Psoas muscle (tissue), 8 donors: ENCODE data around the gene NT5DC3. TPM values are rescaled to one million over a fixed set of nuclear protein-coding genes. Genes with fewer than 3 reads are reported as not detected.

ENCODE experiments used
- ATAC-seq, 4 donors: fragments of 200-7000 bp; cut with Tn5 transposase; one replicate each; pipeline ENCODE4 v1.9.1; 2020; ENCODE audit warnings: moderate library complexity in 3 of 4, mild to moderate bottlenecking in 2 of 4
- DNase-seq, 2 donors: peaks; one replicate each; pipeline ENCODE4 v3.0.0-alpha.2; 2020
- H3K27ac ChIP-seq: fragments of 200-600 bp; one replicate; pipeline ENCODE4 v1.8.0; 2022
- H3K27me3 ChIP-seq, 3 donors: fragments of 200-600 bp in 1 of 3; one replicate each; pipeline versions ENCODE4 v1.6.1 to v1.8.0; 2013 to 2022; ENCODE audit warnings: low read length in 2 of 3, mild to moderate bottlenecking in 2 of 3, moderate library complexity in 1 of 3; ENCODE audit not compliant: insufficient read depth in 3 of 3
- H3K36me3 ChIP-seq, 2 donors: fragments of 200-600 bp in 1 of 2; one replicate each; pipeline versions ENCODE4 v1.6.1 to v1.8.0; 2013 to 2022; ENCODE audit warnings: low read depth in 1 of 2, mild to moderate bottlenecking in 1 of 2, moderate library complexity in 1 of 2; ENCODE audit not compliant: insufficient read depth in 1 of 2
- H3K4me1 ChIP-seq: fragments of 200-600 bp; one replicate; pipeline ENCODE4 v1.8.0; 2022
- H3K4me3 ChIP-seq: fragments of 200-600 bp; one replicate; pipeline ENCODE4 v1.8.0; 2022; ENCODE audit warnings: mild to moderate bottlenecking
- H3K9me3 ChIP-seq: fragments of 200-600 bp; one replicate; pipeline ENCODE4 v1.8.0; 2022
- WGBS, 3 donors: extraction: QIAGEN DNeasy Blood & Tissue Kit; methylation state at CpG; one replicate each; pipeline versions ENCODE4 v1.1.6 to v1.1.7; 2013; 5-methylcytosine and 5-hydroxymethylcytosine counted together
- intact Hi-C, 2 donors: fragments of 100-400 bp; cut with DNase I; formaldehyde crosslinking; loops; one replicate each; pipeline versions ENCODE4 v1.11.0 to v1.14.2; 2022
- polyA plus RNA-seq, 3 donors: library from polyadenylated mRNA; stranded (reverse); fragments of 200-250 nt; gene quantifications; one replicate each; pipeline ENCODE4 v1.2.3, GENCODE V29; 2013
- total RNA-seq, 4 donors: library from RNA; stranded (reverse); fragmentation: NEBNext Ultra II Directional in 2 of 4; extraction: Animal tissue kit (Norgen Biotek cat#: 25700) in 2 of 4; gene quantifications; one replicate each; pipeline versions ENCODE4 v1.2.1 to v1.2.4, GENCODE V29; 2021 to 2023
- TF ChIP-seq, protein P1 (sequence below): fragments of 200-600 bp; IDR thresholded peaks from one replicate; pipeline ENCODE4 v1.8.0; 2022; ENCODE audit warnings: antibody characterized with exemption
- donor health status: healthy with polysubstance abuse.
- donor health status: DM: no; HTN: no; CAD: no; lungs with moderate emphysema.
- donor health status: Bipolar disorder and iron deficiency.
- donor health status: healthy.
- donor health status: DM: yes; HTN: yes; CAD: no.
- donor health status: DM: no; HTN: no; CAD: no.
- donor health status: DM: no; HTN: no; CAD: no.
- donor health status: DM: yes; HTN: yes; CAD: no.

The NT5DC3 gene
- total and polyA plus RNA-seq, 7 donors, result 5.2 to 64.2 (median 16.2) TPM

DNA sequence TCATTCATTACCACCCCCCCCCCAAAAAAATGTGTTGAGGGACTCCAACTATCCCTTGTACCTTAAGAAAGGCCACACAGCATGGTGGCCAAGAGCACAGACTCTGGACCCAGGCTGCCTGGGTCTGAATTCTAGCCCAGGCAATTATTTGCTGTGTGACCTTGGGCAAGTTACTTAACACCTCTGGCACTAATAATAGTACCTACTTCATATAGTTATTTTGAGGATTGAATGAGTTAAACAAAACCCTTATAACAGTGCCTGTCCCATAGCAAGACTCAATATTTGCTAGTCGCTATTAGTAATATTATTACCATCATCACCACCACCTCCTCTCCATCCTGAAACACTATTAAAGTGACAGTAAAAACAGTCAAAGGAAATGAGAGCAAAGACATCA, 37.2 kb downstream of the NT5DC3 start:
- 97 to 100% (median 99%) methylated on average over 1 of the region's 1 CpG for WGBS, 3 donors
- DNase-seq (no peak), ATAC-seq (no peak)
- Histone ChIP-seq H3K4me3 (no peak overlapping the region), H3K4me1 (peaks cover 72% of the 10 kb centered on the region), H3K9me3 (no peaks in the 10 kb centered on the region), H3K36me3 (peaks cover 0 to 4% of the 10 kb centered on the region in 2 donors), H3K27ac (no peak overlapping the region), H3K27me3 (no peaks in the 10 kb centered on the region)
- TF ChIP-seq, protein P1, sequence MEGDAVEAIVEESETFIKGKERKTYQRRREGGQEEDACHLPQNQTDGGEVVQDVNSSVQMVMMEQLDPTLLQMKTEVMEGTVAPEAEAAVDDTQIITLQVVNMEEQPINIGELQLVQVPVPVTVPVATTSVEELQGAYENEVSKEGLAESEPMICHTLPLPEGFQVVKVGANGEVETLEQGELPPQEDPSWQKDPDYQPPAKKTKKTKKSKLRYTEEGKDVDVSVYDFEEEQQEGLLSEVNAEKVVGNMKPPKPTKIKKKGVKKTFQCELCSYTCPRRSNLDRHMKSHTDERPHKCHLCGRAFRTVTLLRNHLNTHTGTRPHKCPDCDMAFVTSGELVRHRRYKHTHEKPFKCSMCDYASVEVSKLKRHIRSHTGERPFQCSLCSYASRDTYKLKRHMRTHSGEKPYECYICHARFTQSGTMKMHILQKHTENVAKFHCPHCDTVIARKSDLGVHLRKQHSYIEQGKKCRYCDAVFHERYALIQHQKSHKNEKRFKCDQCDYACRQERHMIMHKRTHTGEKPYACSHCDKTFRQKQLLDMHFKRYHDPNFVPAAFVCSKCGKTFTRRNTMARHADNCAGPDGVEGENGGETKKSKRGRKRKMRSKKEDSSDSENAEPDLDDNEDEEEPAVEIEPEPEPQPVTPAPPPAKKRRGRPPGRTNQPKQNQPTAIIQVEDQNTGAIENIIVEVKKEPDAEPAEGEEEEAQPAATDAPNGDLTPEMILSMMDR, result no peak
- intact Hi-C loops, result loop anchor here in 1 of 2 donors (5.0 kb wide), 1 partner anchor 33 kb away; no protein-coding TSS in a partner anchor

DNA sequence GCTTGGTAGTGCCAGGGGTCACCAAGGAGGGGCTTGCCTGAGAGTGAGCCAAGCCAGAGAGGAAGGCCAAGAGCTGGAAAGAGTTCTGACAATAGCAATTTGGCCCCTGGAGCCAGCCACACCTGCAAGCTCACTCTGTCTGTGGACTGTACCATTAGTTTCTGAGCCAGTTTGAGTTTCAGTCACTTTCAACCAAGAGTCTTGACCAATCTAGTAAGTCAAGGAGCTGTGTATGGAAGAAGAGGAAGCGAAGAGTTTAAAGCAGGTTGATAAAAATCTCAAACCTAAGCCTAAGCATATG, 38.5 kb downstream of the NT5DC3 start:
- intact Hi-C loops, result loop anchor here in 1 of 2 donors (5.0 kb wide), 1 partner anchor 35 kb away; no protein-coding TSS in a partner anchor
- no peak overlapping the region for H3K4me3 ChIP-seq
- 97 to 100% (median 100%) methylated on average over 1 of the region's 1 CpG for WGBS, 3 donors
- H3K4me1 ChIP-seq, result peaks cover 65% of the 10 kb centered on the region
- no peak for DNase-seq
- H3K27ac ChIP-seq, result peak overlapping the region; percentile 88
- H3K36me3 ChIP-seq, result peaks cover under 1 to 4% of the 10 kb centered on the region in 2 donors
- TF ChIP-seq, protein P1, result no peak
- H3K9me3 ChIP-seq, result no peaks in the 10 kb centered on the region
- H3K27me3 ChIP-seq, result no peaks in the 10 kb centered on the region
- ATAC-seq, result no peak

DNA sequence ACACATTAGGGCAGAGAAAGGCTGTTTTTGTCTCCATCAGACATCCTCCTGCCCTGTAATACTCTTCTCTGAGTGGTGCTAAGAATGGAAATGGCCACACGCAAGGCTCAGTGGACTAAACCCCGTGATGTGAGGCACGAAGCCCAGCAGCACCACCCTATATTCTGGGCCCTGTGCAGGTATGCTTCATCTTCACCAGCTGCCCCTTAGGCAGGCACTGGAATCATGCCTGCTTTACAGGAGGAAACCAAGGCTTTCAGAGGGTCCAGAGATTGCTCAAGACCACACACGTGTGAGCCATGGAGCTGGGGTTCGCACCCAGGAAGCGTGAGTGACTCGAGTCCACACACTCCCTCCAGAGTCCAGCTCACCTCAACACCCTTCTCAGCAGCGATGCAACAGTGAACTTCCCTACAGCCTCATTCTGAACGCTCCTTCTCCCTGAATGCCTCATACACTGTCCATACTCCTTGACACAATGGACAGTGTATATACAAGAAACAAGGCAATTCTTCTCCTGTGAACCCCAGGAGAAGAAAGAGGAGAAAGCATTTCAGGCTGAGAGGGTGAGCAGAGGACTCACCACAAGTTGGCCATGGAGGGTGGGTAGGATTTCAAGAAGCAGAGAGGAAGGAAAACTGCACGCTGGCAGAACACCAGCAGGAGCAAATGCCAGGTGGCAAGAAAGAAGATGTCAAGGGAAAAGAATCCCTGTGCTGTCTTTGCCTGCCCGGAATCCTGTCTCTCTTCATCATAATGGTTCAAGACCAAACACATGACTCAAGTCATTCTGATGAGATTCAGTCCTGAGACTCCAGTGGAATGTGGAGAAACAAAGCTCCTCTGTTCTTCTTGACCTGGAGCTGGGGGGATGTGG, 39.1 kb downstream of the NT5DC3 start:
- intact Hi-C loops, result loop anchor here (2.0 to 5.0 kb wide), 2 partner anchors 35 to 39 kb away; partner anchors contain the start of gene NT5DC3 (in 1 of the 2)
- H3K27me3 ChIP-seq, result no peaks in the 10 kb centered on the region
- peak; percentile 10 to 53 (median 34) for ATAC-seq
- no peak overlapping the region for H3K4me3 ChIP-seq
- H3K27ac ChIP-seq, result peak overlapping the region; percentile 88
- TF ChIP-seq, protein P1, result no peak
- 77 to 87% (median 78%) methylated on average over 11 of the region's 11 CpGs for WGBS, 3 donors
- DNase-seq, result peak; percentile 50 to 76
- H3K4me1 ChIP-seq, result peaks cover 59% of the 10 kb centered on the region
- no peaks in the 10 kb centered on the region for H3K9me3 ChIP-seq
- peaks cover 3 to 6% of the 10 kb centered on the region in 2 donors for H3K36me3 ChIP-seq

DNA sequence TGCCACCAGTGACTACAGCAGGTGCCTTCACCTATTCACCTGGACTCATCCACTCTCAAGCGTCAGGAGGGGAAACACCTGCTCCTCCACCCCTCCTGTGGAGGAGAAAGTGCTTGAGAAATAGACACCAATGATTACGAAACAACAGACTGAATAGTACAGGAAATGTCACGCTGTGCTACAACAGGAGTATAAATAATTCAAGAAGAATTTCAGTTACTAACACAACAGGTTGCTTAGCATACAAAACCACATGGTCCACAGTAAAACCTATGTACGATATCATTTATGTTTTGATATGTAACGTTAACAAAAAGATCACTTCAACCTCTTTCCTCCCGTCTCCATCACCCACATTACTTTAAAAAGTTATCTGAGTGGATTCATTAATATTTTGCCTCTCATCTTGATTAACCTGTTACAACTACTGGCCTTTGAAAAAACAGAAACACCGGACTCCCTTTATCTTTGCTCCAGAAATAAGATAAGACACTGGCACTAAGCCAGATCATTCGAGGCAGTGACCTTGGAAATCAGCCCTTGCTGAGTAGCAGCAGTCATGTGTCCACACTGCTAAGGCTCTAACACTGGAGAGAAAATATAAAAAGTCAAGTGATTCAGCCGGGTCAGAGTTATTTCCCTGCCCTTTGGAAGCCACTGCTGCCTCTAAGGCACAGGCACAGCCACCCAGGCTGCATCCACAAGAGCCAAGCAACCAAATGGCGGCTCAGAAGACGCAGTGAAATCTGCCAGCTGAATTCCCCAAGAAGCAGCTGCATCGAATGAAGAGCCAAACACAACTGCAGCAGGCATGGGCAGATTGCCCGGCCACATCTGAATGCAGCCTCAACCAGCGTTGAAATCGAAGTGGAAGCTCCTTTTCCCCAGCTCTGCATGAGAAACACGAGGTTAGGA, 40.9 kb downstream of the NT5DC3 start:
- Histone ChIP-seq H3K36me3 (peaks cover 6 to 19% of the 10 kb centered on the region in 2 donors), H3K27ac (peak overlapping the region; percentile 88), H3K9me3 (no peaks in the 10 kb centered on the region), H3K4me1 (peaks cover 49% of the 10 kb centered on the region), H3K27me3 (no peaks in the 10 kb centered on the region), H3K4me3 (peak overlapping the region; percentile 33)
- intact Hi-C loops, result loop anchor here (1.0 to 5.0 kb wide), 3 partner anchors 16 to 41 kb away; partner anchors contain the start of gene NT5DC3 (in 1 of the 2)
- WGBS, 3 donors, result 7 to 13% (median 12%) methylated on average over 16 of the region's 16 CpGs
- ATAC-seq (peak; percentile 84 to 92 (median 86)), DNase-seq (peak; percentile 61 to 79)
- TF ChIP-seq, protein P1, result no peak
